ENCODE measurements around the gene NQO1.

NQO1 gene

DNA sequence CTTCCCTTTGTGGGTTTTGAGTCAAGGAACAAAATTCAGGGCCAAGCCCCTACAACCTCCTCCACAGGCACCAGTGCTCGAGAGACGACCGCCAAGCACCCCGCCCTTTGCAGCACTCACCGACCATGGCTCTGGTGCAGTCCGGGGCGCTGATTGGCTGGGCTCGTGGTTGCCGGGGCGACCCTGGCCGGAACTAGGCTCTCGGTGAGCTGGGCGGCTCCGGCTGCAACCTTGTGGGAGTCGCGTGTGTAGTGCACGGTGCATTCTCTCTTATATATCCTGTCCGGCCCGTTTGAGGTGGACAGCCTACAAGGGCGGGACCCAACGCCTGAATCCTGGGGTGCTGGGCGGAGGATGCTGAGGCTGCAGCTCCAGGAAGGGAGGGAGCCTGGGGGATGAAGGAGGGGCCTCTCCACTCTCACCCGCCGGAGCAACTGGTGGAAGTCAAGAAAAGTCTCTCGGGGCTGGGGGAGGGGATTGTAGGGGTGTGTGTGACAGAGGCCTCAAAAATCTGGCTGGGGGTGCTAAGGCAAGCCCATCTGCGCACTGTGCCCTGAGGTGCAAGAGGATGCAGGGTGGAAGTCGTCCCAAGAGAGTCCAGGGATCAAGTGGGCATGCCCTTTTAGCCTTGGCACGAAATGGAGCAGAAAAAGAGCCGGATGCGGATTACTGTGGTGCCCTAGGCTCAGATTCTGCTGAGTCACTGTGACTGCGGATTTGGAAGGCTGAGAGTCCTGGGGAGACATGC is at the start of gene NQO1 (continued):
- TF ChIP-seq, protein P1, sequence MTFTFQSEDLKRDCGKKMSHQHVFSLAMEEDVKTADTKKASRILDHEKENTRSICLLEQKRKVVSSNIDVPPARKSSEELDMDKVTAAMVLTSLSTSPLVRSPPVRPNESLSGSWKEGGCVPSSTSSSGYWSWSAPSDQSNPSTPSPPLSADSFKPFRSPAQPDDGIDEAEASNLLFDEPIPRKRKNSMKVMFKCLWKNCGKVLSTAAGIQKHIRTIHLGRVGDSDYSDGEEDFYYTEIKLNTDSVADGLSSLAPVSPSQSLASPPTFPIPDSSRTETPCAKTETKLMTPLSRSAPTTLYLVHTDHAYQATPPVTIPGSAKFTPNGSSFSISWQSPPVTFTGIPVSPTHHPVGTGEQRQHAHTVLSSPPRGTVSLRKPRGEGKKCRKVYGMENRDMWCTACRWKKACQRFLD (tag by site-specific recombination; IDR thresholded peaks at IDR 0.05) = no peak
- TF ChIP-seq, protein P2, sequence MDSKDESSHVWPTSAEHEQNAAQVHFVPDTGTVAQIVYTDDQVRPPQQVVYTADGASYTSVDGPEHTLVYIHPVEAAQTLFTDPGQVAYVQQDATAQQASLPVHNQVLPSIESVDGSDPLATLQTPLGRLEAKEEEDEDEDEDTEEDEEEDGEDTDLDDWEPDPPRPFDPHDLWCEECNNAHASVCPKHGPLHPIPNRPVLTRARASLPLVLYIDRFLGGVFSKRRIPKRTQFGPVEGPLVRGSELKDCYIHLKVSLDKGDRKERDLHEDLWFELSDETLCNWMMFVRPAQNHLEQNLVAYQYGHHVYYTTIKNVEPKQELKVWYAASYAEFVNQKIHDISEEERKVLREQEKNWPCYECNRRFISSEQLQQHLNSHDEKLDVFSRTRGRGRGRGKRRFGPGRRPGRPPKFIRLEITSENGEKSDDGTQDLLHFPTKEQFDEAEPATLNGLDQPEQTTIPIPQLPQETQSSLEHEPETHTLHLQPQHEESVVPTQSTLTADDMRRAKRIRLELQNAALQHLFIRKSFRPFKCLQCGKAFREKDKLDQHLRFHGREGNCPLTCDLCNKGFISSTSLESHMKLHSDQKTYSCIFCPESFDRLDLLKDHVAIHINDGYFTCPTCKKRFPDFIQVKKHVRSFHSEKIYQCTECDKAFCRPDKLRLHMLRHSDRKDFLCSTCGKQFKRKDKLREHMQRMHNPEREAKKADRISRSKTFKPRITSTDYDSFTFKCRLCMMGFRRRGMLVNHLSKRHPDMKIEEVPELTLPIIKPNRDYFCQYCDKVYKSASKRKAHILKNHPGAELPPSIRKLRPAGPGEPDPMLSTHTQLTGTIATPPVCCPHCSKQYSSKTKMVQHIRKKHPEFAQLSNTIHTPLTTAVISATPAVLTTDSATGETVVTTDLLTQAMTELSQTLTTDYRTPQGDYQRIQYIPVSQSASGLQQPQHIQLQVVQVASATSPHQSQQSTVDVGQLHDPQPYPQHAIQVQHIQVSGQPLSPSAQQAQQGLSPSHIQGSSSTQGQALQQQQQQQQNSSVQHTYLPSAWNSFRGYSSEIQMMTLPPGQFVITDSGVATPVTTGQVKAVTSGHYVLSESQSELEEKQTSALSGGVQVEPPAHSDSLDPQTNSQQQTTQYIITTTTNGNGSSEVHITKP (tag by site-specific recombination; IDR thresholded peaks at IDR 0.05) = peak; percentile 63
- TF ChIP-seq ZBTB48 (tag by site-specific recombination; IDR thresholded peaks at IDR 0.05) = no peak; the same call in 1 of the 2 replicates
- no peak for TF ChIP-seq ZNF292 (tag by site-specific recombination; IDR thresholded peaks at IDR 0.05; ENCODE audit: borderline replicate concordance, low read depth)
- no peak for TF ChIP-seq PRDM1 (tag by site-specific recombination; IDR thresholded peaks at IDR 0.05)
- no peak for TF ChIP-seq ZNF629 (tag by site-specific recombination; IDR thresholded peaks at IDR 0.05)
- no peak for TF ChIP-seq ZNF585B (tag by site-specific recombination; IDR thresholded peaks at IDR 0.05)
- no peak for TF ChIP-seq ZNF777 (tag by site-specific recombination; IDR thresholded peaks at IDR 0.05; ENCODE audit: borderline replicate concordance)
- no peak for TF ChIP-seq ZNF623 (tag by site-specific recombination; IDR thresholded peaks at IDR 0.05)
- no peak for TF ChIP-seq ZNF76 (tag by site-specific recombination; IDR thresholded peaks at IDR 0.05; ENCODE audit: borderline replicate concordance, low read depth)
- TF ChIP-seq SCRT2 (tag by site-specific recombination; IDR thresholded peaks at IDR 0.05) = peak; percentile 99
- no peak for TF ChIP-seq ZNF239 (tag by site-specific recombination; IDR thresholded peaks at IDR 0.05)
- TF ChIP-seq ZBTB44 (tag by site-specific recombination; IDR thresholded peaks at IDR 0.05) = peak; percentile 55
- 0 out of 2 replicates have a peak, but pooled peaks have one; percentile 8 for TF ChIP-seq ZNF580 (tag by site-specific recombination; IDR thresholded peaks at IDR 0.05)
- no peak for TF ChIP-seq ZNF426 (tag by site-specific recombination; IDR thresholded peaks at IDR 0.05)
- TF ChIP-seq, protein P3, sequence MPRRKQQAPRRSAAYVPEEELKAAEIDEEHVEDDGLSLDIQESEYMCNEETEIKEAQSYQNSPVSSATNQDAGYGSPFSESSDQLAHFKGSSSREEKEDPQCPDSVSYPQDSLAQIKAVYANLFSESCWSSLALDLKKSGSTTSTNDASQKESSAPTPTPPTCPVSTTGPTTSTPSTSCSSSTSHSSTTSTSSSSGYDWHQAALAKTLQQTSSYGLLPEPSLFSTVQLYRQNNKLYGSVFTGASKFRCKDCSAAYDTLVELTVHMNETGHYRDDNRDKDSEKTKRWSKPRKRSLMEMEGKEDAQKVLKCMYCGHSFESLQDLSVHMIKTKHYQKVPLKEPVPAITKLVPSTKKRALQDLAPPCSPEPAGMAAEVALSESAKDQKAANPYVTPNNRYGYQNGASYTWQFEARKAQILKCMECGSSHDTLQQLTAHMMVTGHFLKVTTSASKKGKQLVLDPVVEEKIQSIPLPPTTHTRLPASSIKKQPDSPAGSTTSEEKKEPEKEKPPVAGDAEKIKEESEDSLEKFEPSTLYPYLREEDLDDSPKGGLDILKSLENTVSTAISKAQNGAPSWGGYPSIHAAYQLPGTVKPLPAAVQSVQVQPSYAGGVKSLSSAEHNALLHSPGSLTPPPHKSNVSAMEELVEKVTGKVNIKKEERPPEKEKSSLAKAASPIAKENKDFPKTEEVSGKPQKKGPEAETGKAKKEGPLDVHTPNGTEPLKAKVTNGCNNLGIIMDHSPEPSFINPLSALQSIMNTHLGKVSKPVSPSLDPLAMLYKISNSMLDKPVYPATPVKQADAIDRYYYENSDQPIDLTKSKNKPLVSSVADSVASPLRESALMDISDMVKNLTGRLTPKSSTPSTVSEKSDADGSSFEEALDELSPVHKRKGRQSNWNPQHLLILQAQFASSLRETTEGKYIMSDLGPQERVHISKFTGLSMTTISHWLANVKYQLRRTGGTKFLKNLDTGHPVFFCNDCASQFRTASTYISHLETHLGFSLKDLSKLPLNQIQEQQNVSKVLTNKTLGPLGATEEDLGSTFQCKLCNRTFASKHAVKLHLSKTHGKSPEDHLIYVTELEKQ (tag by site-specific recombination; IDR thresholded peaks at IDR 0.05; ENCODE audit: borderline replicate concordance) = no peak
- TF ChIP-seq ZNF837 (tag by site-specific recombination; IDR thresholded peaks at IDR 0.05) = no peak
- TF ChIP-seq ZNF624 (tag by site-specific recombination; IDR thresholded peaks at IDR 0.05) = no peak
- no peak for TF ChIP-seq ZNF280C (tag by site-specific recombination; IDR thresholded peaks at IDR 0.05)
- TF ChIP-seq OSR2 (tag by site-specific recombination; IDR thresholded peaks at IDR 0.05) = no peak
- TF ChIP-seq ZNF23 (tag by site-specific recombination; IDR thresholded peaks at IDR 0.05; ENCODE audit: borderline replicate concordance) = no peak
- TF ChIP-seq ZNF626 (tag by site-specific recombination; IDR thresholded peaks at IDR 0.05) = no peak
- TF ChIP-seq EGR2 (tag by site-specific recombination; IDR thresholded peaks at IDR 0.05; ENCODE audit: low read depth) = 0 out of 2 replicates have a peak, but pooled peaks have one; percentile 19
- 0 out of 2 replicates have a peak, but pooled peaks have one; percentile 9 for TF ChIP-seq IKZF3 (tag by site-specific recombination; IDR thresholded peaks at IDR 0.05)
- TF ChIP-seq ZNF169 (tag by site-specific recombination; IDR thresholded peaks at IDR 0.05) = no peak
- TF ChIP-seq ZFP69B (tag by site-specific recombination; IDR thresholded peaks at IDR 0.05) = no peak
- peak; percentile 36; the same call in 1 of the 2 replicates for TF ChIP-seq GLIS1 (tag by site-specific recombination; IDR thresholded peaks at IDR 0.05)
- TF ChIP-seq ZNF792 (tag by site-specific recombination; IDR thresholded peaks at IDR 0.05) = no peak

All from HEK293 (cell line).